Activated CD4-positive, alpha-beta T cell treated with anti-CD3 and anti-CD28 coated beads, Interleukin-2, amount 50 U/mL, for 1 hour (primary cell): ENCODE measurements around the gene KCNK17.

ENCODE experiments used
- DNase-seq: peaks from one replicate; pipeline ENCODE4 v3.0.0-alpha.2; 2020

Gene KCNK17

DNA sequence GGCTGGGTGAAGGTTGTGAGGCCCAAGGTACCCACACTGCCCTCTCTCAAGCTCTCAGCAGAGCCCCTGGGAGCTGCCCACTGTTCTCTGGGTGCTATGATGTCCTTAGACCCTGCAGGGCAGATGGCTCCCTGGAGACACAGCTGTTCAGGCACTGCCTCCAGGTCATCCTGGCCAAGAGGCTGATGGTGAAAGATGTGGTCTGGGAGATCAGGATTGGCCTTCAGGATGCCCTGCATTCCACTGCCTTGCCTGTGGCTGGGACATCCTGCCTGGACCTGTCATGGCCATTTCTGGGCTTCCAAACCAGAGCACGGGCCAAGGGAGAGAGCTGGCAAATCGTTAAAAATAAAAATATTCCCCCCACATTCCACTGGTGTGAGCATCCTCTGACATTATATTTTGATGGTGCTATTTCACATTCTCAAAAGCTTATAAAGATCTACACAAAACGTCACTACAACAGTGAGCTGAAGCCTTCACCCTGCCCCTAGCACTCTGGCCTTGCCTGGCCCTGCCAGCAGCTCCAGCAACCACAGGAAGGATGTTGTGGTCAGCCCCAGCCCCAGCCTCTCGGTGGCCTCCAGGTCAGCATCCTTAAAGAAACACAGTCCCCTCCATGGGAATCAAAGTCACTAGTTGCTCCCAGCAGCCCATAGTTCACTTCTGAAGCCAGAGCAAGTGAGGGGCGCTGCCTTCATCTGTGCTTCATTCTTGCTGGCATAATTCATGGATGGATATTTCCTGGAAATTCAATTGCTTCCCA, 21.7 kb upstream of the KCNK17 start:
- DNase-seq = no peak

DNA sequence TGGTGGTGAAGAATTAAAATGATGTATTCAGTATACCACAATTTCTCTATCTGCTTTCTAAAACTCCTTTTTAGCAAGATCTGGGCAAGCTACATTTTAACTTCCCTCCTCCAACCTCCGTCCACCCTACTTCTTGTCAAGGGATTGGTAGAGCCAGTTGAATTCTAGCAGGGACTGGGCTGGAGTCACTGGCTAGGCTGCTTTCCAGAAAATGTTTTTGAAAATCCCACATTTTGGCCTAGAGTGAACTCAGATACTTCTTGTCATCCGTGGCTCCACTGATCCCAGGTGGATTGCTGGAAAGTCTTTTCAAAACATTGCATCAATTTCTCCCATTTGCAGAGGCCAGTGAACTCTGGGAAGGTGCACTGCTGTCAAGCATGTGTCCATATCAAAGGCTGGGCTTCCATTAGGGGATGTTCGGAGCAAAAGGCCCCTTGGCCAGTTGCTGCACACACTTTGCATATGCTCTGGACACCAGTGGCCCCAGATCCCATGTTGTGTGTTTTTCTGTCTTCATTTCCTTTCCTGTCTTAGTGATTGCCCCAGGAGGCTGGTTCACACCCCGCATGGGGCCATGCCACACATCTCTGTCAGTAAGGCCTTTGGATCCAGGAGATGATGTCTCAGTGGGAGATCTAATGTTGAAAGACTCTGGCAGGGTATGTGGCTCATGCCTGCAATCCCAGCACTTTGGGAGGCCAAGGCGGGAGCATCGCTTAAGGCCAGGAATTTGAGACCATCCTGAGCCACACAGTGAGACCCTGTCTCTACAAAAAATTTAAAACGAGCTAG, 19.6 kb upstream of the KCNK17 start:
- no peak for DNase-seq

DNA sequence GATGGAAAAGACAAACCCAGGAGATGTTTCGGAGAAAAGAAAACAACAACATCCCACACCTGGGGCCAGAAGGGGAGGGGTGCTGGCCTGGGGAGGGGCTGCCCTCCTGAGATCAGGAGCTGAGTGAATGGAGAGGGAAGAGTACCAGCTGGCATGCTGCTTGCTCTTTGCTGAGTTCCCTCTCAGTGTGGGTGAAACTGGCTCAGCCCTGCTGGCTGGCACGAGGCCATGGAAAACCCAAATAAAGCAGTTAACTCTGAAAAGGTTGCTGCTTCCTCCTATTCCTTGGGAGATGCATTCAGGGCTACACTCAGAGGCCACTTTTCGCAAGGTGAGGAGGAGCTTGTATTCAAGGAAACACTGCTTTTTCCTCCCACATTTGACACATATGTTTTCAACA, 16.3 kb upstream of the KCNK17 start:
- DNase-seq = no peak

DNA sequence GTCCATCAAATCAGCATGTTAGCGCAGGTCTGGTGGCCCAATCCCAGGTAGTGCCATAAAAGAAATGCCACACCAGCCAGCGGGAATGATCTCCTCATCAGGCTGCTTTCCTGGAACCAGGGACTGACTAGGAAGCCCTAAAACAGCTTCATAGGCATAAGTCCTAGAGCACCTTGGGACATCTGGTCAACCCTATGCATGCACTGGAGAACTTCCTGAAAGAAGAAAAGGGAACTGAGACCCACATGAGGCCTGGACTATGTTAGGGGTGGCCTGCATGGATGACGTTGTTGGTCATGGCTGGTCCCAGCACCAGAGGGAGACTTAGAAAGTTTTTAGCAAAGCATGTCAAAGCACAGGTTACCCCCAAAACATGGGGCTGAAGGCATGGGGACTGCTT, 15.8 kb upstream of the KCNK17 start:
- no peak for DNase-seq

DNA sequence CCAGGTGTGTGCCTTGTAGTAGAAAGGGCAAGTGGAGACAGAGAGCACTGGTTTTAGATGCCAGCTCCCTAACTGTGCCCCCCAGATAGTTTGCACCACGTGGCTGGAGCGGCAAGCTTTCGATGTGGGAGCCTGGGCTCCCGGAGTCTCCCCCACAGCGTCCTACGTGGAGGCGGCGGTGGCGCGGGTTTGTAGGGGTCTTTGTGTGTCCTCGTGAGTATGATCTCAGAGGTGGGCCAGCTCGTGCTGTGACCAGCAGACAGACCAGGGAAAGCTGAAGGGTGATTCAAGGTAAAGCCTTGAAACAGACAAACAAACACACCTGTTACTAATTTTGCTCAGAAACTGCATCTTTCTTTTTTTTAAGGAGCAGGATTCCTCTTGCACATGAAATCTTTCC, 13.8 kb upstream of the KCNK17 start:
- no peak for DNase-seq

DNA sequence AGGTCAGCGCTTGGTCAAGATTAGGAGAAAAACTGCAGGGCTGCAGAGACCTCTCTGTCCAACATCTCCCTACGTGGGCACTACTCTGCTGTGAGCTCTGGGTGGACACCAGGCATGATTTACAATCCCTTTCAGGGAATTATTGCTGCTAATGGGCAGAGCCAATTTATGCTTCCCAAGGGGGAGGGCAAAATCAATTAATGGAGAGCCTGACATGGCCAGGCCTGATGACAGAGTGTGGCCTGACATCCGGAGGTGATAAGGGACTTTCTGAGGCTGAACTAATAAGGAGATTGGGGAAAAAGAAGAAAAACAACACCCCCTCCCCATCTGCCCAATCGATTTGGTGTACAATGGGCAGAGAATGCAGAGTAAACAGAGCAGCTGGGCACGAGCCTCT, 13.3 kb upstream of the KCNK17 start:
- DNase-seq = no peak

DNA sequence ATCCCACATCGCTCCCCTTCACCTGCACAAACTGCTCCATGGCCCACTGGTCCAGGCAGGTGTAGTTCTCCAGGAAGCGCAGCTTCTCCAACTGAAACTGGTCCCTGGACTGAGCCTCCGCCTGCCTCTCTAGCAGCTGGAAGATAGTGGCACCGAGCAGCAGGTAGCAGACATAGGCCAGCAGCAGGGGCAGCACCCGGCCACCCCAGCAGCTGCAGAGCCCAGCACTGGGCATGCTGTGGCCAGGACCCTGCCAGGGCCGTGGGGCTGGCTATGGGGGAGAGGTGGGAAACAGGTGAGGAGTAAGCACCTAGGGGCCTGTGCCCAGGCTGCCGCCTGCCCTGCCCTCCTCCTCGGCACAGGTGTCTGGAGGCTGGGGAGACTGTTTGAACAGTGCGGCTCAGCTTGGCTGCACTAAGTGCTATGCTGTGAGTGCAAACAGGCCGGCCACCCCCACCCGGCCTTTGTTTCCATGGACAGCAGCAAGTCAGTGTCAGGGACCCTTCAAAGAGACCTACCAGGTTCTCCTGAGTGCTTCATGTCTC, 8.2 kb upstream of the KCNK17 start, which contains the start of gene KCNK16:
TSS of gene KCNK16 (minus strand) at position 397 of the 545 bp plus-strand sequence. CDS start at position 235, 162 bp downstream.
- DNase-seq = no peak

DNA sequence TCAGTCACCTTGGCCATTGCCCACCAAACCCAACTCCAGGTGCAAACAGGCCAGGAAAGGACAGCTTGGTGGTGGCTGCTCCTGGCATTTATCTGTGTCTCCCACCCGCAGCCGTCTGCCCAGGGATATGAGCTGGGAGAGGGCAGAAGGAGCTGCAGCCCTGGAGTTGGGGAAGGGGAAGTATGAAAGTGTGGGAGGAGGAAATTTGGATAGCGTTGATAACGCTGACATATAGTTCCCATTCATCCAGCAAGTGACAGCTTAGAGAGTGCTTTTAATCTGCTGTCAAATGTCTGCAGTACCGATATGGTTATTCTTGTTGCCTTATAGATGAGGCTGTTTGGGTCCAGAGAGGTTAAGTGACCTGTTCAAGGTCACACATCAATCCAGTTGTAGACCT, 7.5 kb upstream of the KCNK17 start:
- no peak for DNase-seq

DNA sequence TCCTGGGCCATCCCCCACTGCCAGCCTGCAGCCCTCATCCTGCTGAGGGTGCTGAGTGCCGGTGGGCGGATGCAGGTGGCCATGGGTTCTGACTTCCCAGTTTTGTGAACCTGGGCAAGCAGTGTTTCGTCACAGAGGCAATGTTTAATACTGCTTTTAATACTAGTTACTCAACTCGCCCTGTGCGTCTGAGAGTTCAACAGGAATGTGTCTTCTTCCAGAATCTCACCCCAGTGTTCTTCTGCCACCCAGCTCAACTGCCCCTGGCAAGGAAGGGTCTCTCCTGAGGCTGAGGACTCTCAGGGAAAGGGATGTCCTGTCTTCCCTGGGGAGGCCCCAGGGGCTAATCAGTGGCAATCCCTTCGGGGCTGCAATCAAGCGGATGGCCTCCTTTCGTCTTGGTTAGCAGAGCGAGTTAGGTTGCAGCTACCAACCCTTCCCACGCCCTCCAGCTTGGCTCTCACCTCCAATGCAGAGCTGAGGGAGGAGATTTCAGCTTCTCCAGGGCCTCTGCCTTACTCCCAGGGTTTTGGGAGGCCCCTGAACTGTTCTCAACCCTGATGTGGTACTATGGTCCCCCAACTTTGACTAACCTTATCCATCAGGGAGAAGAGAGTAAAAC, 6.3 kb upstream of the KCNK17 start:
- no peak for DNase-seq

DNA sequence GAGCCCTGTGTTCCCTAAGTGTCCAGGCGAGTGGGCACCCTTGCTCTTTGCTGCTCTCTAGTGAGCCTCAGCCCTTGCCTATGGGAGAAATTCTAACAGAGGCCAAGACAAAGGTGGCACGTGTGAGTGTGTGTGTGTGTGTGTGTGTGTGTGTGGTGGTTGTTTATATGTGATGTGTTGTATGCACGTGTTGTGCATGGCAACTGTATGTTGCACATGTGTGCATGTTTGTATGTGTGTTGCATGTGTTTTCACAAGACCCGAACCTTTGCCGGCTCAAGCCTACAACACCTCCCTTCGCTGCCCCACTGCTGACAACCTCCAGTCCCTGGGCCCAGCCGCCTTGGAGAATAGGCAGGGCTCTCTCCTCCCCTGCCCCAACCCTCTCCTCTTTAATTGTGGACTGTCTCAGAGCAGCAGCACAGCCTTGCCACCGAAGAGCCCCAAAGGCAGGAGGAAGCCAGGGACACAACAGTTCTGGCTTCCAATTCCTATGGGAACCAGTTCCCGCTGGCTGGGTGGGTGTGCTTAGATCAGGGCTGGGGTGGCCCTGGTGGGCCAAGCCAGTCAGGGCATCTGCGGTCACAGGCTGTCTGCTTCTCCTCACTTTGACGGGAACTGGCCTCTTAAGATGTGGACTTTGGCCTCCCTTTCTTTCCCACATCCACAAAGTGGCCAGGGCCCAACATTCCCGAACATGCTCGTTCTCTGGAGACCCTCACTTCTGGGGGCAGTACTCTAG, 5.6 kb upstream of the KCNK17 start:
- DNase-seq = no peak

DNA sequence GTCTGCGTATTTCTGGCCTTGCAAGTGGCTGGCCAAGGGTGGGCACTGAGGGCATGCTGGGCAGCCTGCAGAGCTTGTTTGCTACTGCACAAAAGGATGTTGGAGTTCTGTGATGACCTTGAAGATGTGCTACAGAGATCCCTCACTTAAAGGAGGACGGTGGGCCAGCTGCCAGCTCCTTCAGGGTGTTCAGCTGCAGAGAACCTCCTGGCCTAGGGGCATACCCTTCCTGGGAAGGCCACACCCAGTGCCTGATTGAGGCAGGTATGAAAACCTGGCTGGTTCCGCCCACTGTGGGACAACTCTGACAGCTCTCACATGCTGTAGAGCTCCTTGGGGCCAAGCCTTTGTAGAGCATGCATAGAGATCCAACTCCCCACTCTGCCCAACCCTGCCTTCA, 3.0 kb upstream of the KCNK17 start:
- DNase-seq = no peak

DNA sequence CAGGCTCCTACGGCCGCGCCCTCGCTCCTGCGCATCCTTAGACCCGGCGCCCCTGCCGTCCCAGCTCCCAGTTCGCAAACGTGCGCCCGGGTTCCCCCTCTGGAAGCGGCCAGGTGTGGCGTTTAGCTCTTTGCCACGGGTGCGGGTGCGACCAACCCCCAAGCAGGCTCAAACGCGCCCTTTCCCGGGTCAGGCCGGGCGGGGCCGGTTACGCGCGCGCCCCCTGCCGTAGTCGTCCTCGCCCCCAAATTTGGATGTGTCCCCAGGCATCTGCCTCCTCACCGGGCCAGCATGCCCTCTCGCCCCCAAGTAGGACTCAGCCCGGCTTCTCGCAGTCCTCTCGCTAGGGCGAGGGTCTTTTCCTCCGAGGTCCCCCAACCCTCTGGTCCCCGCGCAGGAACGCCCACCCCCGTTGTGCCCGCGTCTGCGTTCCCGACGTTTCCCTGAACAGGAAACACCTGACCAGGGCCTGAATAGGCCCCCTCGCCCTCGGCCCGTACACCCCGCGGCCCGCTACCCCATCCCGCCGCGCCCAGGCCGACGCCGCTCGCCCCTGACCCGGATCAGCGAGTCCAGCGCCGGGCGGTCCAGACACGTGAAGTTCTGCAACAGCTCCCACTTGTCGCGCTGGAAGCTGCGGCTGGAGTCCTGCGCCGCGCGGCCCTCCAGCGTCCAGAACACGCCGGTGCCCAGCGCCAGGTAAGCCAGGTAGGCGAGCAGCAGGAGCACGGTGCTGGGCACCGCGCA, 520 bp downstream of the KCNK17 start:
- no peak for DNase-seq

DNA sequence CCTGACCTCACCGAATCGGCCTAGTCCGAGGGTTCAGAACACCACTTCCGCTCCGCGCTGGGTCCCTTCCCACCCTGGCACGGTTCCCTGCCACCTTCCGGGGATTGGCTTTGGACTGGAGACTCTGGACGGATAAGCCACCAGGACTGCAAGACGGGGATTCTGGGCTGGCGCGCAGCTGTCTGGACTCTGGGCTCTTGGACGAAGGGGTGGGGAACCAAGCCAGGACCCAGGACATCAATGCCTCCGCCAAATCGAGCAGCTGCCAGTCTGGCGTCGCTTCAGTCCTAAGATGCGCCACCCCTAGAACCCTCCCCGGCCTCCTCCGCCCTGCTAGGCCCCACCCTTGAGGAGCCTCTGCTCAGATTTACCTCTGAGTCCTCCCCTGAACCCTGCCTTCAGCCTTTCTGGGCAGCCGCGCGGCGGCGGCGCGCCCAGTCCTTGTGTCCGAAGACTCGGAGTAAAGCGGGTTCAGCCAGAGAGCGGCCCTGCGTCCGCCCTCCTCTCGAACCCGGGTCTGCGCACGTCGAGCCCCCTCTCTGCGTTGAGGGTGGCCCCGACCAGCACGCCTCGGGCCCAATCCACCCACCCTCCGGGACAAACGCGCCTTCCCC, 1.2 kb downstream of the KCNK17 start:
- DNase-seq = no peak

DNA sequence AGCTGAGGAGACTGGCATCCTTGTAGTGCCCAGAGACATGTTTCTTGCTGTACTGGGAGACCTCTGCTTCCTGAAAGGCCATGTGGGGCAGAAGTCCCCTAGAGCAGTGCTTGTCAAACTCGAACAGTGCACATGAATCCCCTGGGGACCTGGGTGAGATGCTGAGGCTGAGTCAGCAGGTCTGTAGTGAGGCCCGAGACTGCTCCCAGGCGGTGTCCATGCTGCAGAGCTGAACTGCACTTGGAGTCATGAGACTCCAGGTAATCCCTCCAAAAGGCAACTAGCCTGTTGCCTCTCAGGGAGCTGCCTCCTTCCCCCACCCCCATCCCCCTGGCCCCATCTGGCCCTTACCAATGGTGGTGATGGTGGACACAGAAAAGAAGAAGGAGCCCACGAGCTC, 3.7 kb downstream of the KCNK17 start:
- DNase-seq = no peak

DNA sequence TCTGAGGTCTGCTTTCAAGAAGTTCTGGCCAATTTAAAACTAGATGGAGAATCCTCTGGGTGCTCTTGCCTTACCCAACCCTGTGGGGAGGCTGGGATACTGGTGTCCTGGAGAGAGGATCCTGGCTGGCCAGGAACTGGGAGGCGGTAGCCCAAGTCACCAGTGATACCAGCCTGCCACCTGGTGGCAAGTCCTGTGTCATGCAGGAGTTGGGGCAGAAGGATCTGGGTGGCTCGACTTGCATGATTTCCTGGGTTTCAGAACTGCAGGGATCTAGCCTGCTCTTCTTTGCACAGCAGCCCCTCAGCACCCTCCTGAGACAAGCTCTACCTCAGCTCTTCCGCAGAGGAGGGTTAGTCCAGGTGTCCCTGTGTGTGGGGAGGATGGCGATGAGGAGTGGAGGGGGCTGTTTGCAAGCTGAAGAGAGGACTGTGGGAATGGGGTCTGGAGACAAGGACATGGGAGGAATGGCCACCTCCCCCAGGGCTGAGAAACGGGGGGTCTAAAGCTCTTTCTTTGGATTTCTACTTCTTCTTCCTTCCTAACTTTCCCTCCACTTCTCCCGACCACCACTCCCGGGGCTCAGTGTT, 4.2 kb downstream of the KCNK17 start:
- DNase-seq = peak; percentile 57

DNA sequence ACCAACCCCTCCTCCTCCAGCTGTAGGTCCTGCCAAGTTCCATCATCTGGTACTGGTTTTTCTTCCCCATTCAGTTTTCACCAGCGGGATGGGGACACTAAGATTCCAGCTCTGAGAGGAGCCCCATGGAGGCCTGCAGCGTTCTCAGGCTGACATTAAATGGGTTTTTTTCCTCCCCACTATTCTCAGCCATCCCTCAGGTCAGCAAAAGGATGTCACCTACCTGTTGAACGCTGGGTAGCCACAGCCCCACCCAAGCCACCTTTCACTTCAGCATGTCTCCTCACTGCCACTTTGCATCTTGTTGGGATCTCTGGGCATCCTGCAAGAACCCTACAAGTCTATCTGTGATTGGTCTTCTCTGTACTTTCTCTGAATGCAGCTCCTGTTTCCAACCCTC, 6.8 kb downstream of the KCNK17 start:
- DNase-seq = no peak

DNA sequence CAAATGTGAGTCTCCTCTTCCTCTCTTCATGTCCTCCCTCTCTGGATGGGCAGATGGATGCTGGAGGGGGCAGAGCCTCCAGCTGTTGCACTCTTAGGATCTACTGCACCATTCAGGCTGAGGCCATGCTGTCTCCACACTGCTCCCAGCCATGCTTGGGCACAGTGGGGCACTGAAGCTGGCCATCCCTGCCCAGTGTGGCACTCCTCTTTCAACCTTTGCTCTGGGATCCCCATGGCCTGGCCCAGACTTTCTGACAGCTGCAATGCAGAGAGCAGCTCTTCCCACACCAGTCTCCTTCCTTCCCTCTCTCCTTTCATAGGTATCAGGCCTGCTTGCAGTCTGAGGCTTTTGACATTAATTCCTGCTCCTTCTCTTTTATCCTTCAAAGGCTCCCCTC, 9.3 kb downstream of the KCNK17 start:
- DNase-seq = no peak

DNA sequence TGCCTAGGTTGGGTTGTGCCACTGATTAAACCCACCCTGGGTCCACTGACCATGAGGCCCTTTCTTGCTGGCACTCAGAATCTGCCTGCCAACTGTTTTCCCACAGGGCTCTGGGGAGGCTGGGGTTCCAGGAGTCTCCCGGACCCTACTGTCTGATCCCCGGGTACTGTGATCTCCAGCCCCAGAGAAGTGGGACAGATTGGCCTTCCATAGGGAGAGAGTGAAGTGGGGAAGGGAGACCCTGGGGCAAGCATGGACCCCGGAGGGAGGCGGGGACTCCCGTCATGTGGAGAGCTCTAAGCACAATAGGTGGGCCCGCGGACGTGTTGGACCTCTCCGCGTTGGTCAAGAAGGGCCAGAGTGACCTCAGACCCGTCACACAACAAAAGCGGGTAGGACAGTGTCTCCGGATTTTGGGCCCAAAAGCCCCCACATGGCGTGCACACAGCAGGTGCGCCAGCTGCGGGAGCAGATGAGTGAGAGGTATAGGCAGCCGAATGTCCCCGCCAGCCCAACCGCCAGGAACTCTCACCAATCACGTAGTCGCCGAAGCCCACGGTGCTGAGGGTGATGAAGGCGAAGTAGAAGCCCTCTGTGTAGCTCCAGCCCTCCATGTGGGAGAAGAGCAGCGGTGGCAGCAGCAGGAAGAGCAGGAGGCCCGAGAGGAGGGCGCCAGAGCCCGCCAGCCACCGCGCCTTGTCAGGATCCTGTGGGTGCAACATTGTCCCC, 10.6 kb downstream of the KCNK17 start:
- no peak for DNase-seq

DNA sequence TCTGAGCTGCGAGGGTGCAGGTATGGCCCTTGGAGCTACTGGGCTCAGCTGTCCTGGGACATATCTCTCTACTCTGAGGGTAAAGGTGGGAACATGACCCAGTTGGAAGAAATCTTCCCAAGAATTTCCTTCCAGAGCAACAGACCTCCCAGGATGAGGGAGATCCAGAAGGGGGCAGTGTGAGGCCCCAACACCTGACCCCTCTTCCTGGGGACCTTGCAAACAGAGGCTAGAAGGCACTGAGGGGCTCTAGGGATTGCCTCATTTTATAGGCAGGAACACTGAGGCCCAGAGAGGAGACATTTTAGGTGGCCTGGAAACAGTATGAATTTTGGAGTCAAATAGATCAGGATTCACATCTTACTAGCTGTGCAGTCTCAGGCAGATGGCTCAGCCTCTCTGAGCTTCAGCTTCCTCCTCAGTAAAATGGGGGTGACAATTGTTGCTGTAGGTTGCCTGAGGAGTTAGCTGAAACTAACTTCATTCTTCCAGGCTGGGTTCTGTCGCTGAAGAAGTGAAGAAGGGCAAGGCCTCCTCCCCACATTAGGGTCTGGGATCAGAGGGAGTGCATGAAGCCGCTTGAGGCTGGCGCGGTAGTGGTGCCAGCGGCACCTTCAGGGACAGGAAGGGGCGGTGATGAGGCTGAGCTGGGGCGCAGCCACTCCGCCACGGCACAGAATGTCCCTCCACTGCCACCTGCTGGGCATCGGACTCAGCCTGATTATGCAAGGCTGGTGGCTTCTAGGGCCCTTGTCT, 11.4 kb downstream of the KCNK17 start:
- peak; percentile 88 for DNase-seq

DNA sequence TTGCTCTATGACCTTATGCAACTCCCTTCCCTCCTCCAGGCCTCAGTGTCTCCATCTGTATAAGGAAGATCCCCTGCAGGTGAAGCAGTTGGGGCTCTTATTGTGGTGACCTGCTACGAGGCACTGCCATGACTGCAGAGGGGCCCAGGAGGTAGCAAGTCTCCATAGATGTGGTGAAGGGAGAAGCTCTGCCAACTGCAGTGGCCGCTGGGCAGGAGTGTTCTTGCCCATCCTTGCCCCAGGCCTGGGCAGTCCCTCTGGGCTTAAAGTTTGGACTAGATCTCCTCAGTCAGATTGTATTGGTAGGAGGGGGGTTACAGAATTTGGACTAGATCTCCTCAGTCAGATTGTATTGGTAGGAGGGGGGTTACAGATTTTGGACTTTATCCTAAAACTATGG, 12.2 kb downstream of the KCNK17 start:
- no peak for DNase-seq
